IMR-90 (cell line): ENCODE measurements around the gene MPIG6B. TPM values are rescaled to one million over a fixed set of nuclear protein-coding genes. Genes with fewer than 3 reads are reported as not detected.

ENCODE experiments used
- ATAC-seq: fragments of 200-7000 bp; cut with Tn5 transposase; 2 replicates; pipeline ENCODE4 v1.9.1; 2020; ENCODE audit warnings: low read depth, mild to moderate bottlenecking, moderate library complexity
- BruUV-seq: library from RNA; stranded (reverse); fragments of 400-500 nt; replicated peaks from 2 replicates; lab custom pipeline; 2021; lab: Mats Ljungman, UMichigan
- CTCF ChIA-PET: fragments of 300-600 bp; formaldehyde crosslinking; extraction: SDS; loops from one replicate; lab custom pipeline; 2021; ENCODE audit warnings: antibody characterized with exemption; lab: Yijun Ruan, JAX
- POLR2A ChIA-PET: fragments of 300-600 bp; sonication (Branson Sonifier 250); formaldehyde crosslinking; loops from one replicate; lab custom pipeline; 2022; ENCODE audit warnings: antibody characterized with exemption; ENCODE audit not compliant: unreplicated experiment; lab: Charles Lee
- DNase-seq: peaks from one replicate; pipeline ENCODE4 v3.0.0; 2013
- H2AFZ ChIP-seq: replicated peaks from 2 replicates; pipeline ENCODE3; 2013; ENCODE audit warnings: low read length, mild to moderate bottlenecking; ENCODE audit not compliant: poor library complexity
- H2AK5ac ChIP-seq: 2 replicates; pipeline ENCODE4 v1.6.1; 2013; ENCODE audit warnings: low read depth, low read length, inconsistent platforms
- H2AK9ac ChIP-seq: replicated peaks from 2 replicates; pipeline ENCODE3; 2013; ENCODE audit warnings: mild to moderate bottlenecking, low read depth, low read length, moderate library complexity; ENCODE audit not compliant: poor library complexity
- H2BK120ac ChIP-seq: 2 replicates; pipeline ENCODE4 v1.6.1; 2013; ENCODE audit warnings: low read depth, low read length, inconsistent platforms
- H2BK15ac ChIP-seq: 3 replicates; pipeline ENCODE4 v1.6.1; 2013; ENCODE audit warnings: low read depth, low read length, inconsistent platforms
- H2BK20ac ChIP-seq: 2 replicates; pipeline ENCODE4 v1.6.1; 2013; ENCODE audit warnings: low read depth, mild to moderate bottlenecking, inconsistent platforms, low read length, moderate library complexity
- H2BK5ac ChIP-seq: 2 replicates; pipeline ENCODE4 v1.6.1; 2013; ENCODE audit warnings: mild to moderate bottlenecking, low read depth, low read length, inconsistent platforms; ENCODE audit not compliant: poor library complexity, severe bottlenecking
- H3K14ac ChIP-seq: replicated peaks from 2 replicates; pipeline ENCODE4 v1.6.1; 2013; ENCODE audit warnings: low read depth, low read length, inconsistent platforms
- H3K18ac ChIP-seq: 2 replicates; pipeline ENCODE4 v1.6.1; 2013; ENCODE audit warnings: low read depth, low read length, control low read depth
- H3K23ac ChIP-seq: 2 replicates; pipeline ENCODE4 v1.6.1; 2013; ENCODE audit warnings: low read depth, low read length, inconsistent platforms
- H3K27ac ChIP-seq: 2 replicates; pipeline ENCODE4 v1.5.1; 2013; ENCODE audit warnings: mild to moderate bottlenecking, control low read depth, low read length; ENCODE audit not compliant: insufficient read depth
- H3K27me3 ChIP-seq: 2 replicates; pipeline ENCODE4 v1.6.1; 2013; ENCODE audit warnings: low read length; ENCODE audit not compliant: control insufficient read depth, insufficient read depth
- H3K36me3 ChIP-seq: 2 replicates; pipeline ENCODE4 v1.6.1; 2013; ENCODE audit warnings: low read length, mixed read lengths; ENCODE audit not compliant: control insufficient read depth, insufficient read depth
- H3K4ac ChIP-seq: 2 replicates; pipeline ENCODE4 v1.6.1; 2013; ENCODE audit warnings: low read depth, low read length, inconsistent platforms
- H3K4me1 ChIP-seq: 2 replicates; pipeline ENCODE4 v1.6.1; 2013; ENCODE audit warnings: low read length, mixed read lengths; ENCODE audit not compliant: control insufficient read depth, insufficient read depth
- H3K4me2 ChIP-seq: 2 replicates; pipeline ENCODE4 v1.6.1; 2013; ENCODE audit warnings: low read depth, mild to moderate bottlenecking, control low read depth, low read length, moderate library complexity
- H3K4me3 ChIP-seq: 2 replicates; pipeline ENCODE4 v1.5.1; 2013; ENCODE audit warnings: low read depth, mild to moderate bottlenecking, control low read depth, low read length, moderate library complexity; ENCODE audit not compliant: insufficient read depth
- H3K56ac ChIP-seq: 2 replicates; pipeline ENCODE4 v1.6.1; 2013; ENCODE audit warnings: low read length, inconsistent platforms; ENCODE audit not compliant: insufficient read depth; ENCODE audit errors: extremely low read depth
- H3K79me1 ChIP-seq, 2 experiments: 2 replicates each; pipeline ENCODE4 v1.6.1; 2013; ENCODE audit warnings: low read length in 2 of 2, inconsistent platforms in 1 of 2, low read depth in 1 of 2
- H3K9ac ChIP-seq: 2 replicates; pipeline ENCODE4 v1.6.1; 2013; ENCODE audit warnings: low read depth, low read length, control low read depth
- H3K9me1 ChIP-seq: 2 replicates; pipeline ENCODE4 v1.6.1; 2013; ENCODE audit warnings: low read length, inconsistent platforms; ENCODE audit not compliant: insufficient read depth
- H3K9me3 ChIP-seq: 2 replicates; pipeline ENCODE4 v1.6.1; 2013; ENCODE audit warnings: low read length; ENCODE audit not compliant: control insufficient read depth, insufficient read depth
- H4K20me1 ChIP-seq: 2 replicates; pipeline ENCODE4 v1.6.1; 2013; ENCODE audit warnings: low read length, inconsistent platforms; ENCODE audit not compliant: insufficient read depth
- H4K5ac ChIP-seq: 2 replicates; pipeline ENCODE4 v1.6.1; 2013; ENCODE audit warnings: mild to moderate bottlenecking, low read depth, low read length, control low read depth
- H4K8ac ChIP-seq, 2 experiments: 2 replicates each; pipeline ENCODE4 v1.6.1; 2013; ENCODE audit warnings: low read depth in 2 of 2, low read length in 2 of 2, control low read depth in 1 of 2, inconsistent platforms in 1 of 2
- H4K91ac ChIP-seq: 2 replicates; pipeline ENCODE4 v1.6.1; 2013; ENCODE audit warnings: low read depth, low read length, inconsistent platforms; ENCODE audit not compliant: insufficient read depth
- BHLHE40 ChIP-seq: fragments of 150-350 bp; IDR thresholded peaks from 2 replicates; pipeline ENCODE4 v1.6.1; 2016; ENCODE audit warnings: mild to moderate bottlenecking, low read depth, low read length
- CEBPB ChIP-seq: IDR thresholded peaks from 2 replicates; pipeline ENCODE4 v1.6.1; 2012; ENCODE audit warnings: low read depth, low read length, improper control_type of control experiment
- CHD1 ChIP-seq: IDR thresholded peaks from 2 replicates; pipeline ENCODE4 v1.6.1; 2012; ENCODE audit warnings: low read depth, low read length, improper control_type of control experiment
- FOS ChIP-seq: fragments of 150-350 bp; IDR thresholded peaks from 2 replicates; pipeline ENCODE4 v1.6.1; 2016; ENCODE audit warnings: low read depth, low read length
- MAFK ChIP-seq: IDR thresholded peaks from 2 replicates; pipeline ENCODE4 v1.6.1; 2012; ENCODE audit warnings: low read depth, low read length, improper control_type of control experiment
- MAZ ChIP-seq: IDR thresholded peaks from 2 replicates; pipeline ENCODE4 v1.6.1; 2012; ENCODE audit warnings: low read depth, mild to moderate bottlenecking, low read length, improper control_type of control experiment, moderate library complexity, borderline replicate concordance
- MXI1 ChIP-seq: IDR thresholded peaks from 2 replicates; pipeline ENCODE4 v1.6.1; 2012; ENCODE audit warnings: low read depth, mild to moderate bottlenecking, low read length, moderate library complexity, borderline replicate concordance
- NFE2L2 ChIP-seq: fragments of 150-350 bp; IDR thresholded peaks from 2 replicates; pipeline ENCODE4 v1.6.1; 2016; ENCODE audit warnings: low read depth, mild to moderate bottlenecking, low read length
- POLR2A ChIP-seq: IDR thresholded peaks from 2 replicates; pipeline ENCODE4 v1.6.1; 2012; ENCODE audit warnings: mild to moderate bottlenecking, low read depth, low read length
- RAD21 ChIP-seq: IDR thresholded peaks from 2 replicates; pipeline ENCODE4 v1.6.1; 2012; ENCODE audit warnings: low read length, improper control_type of control experiment
- RCOR1 ChIP-seq: IDR thresholded peaks from 2 replicates; pipeline ENCODE4 v1.6.1; 2012; ENCODE audit warnings: mild to moderate bottlenecking, low read length, improper control_type of control experiment; ENCODE audit not compliant: insufficient replicate concordance
- RFX5 ChIP-seq: IDR thresholded peaks from 2 replicates; pipeline ENCODE4 v1.8.0; 2012; ENCODE audit warnings: low read depth, mild to moderate bottlenecking, low read length, moderate library complexity
- SMC3 ChIP-seq: fragments of 150-350 bp; IDR thresholded peaks from 2 replicates; pipeline ENCODE4 v1.6.1; 2016; ENCODE audit warnings: low read depth, mild to moderate bottlenecking, antibody characterized with exemption, low read length, moderate library complexity
- WGBS, 2 experiments: methylation state at CpG; one replicate each; pipeline versions ENCODE4 v1.1.5 to v1.1.7; 2013; ENCODE audit warnings: missing lambda C conversion rate in 2 of 2; ENCODE audit not compliant: insufficient read length in 1 of 2; ENCODE audit errors: extremely low coverage in 2 of 2; 5-methylcytosine and 5-hydroxymethylcytosine counted together
- dilution Hi-C: fragments of 300-500 bp; cut with HindIII; formaldehyde crosslinking; loops from one replicate; pipeline ENCODE4 v1.14.3; 2018; ENCODE audit warnings: low sequenced_read_pairs; ENCODE audit not compliant: unreplicated experiment
- in situ Hi-C: fragments of 300-500 bp; cut with MboI; formaldehyde crosslinking; loops from 3 replicates; pipeline ENCODE4 v1.14.3; 2019; ENCODE audit warnings: low sequenced_read_pairs, inconsistent platforms, mixed read lengths
- intact Hi-C: fragments of 100-400 bp; cut with micrococcal nuclease; formaldehyde crosslinking; loops from 2 replicates; pipeline ENCODE4 v1.10.0; 2022
- polyA plus RNA-seq, 3 experiments: library from polyadenylated mRNA; depleted of rRNA; stranded (reverse); fragments of >200 nt; gene quantifications; 2 replicates each; pipeline ENCODE4 v1.2.3, GENCODE V29; 2012; ENCODE audit warnings: low replicate concordance in 1 of 3
- total RNA-seq: library from RNA; depleted of rRNA; stranded (reverse); fragments of >200 nt; gene quantifications from 2 replicates; pipeline ENCODE4 v1.2.3, GENCODE V29; 2012
- TF ChIP-seq, protein P1 (sequence below): conservative IDR thresholded peaks from 2 replicates; pipeline ENCODE4 v1.5.1; 2012; ENCODE audit warnings: mild to moderate bottlenecking, low read depth, low read length, improper control_type of control experiment
- TF ChIP-seq, protein P2 (sequence below): fragments of 150-350 bp; IDR thresholded peaks from 2 replicates; pipeline ENCODE4 v1.6.1; 2017; ENCODE audit warnings: mild to moderate bottlenecking, antibody characterized with exemption, low read length, low read depth
- TF ChIP-seq, protein P3 (sequence below): fragments of 150-350 bp; IDR thresholded peaks from 2 replicates; pipeline ENCODE4 v1.6.1; 2016; ENCODE audit warnings: low read depth, mild to moderate bottlenecking, low read length, moderate library complexity, borderline replicate concordance

The MPIG6B gene
- total and polyA plus RNA-seq, 2 of the 4 experiments (the other 2 are of a cell fraction), result not detected

DNA sequence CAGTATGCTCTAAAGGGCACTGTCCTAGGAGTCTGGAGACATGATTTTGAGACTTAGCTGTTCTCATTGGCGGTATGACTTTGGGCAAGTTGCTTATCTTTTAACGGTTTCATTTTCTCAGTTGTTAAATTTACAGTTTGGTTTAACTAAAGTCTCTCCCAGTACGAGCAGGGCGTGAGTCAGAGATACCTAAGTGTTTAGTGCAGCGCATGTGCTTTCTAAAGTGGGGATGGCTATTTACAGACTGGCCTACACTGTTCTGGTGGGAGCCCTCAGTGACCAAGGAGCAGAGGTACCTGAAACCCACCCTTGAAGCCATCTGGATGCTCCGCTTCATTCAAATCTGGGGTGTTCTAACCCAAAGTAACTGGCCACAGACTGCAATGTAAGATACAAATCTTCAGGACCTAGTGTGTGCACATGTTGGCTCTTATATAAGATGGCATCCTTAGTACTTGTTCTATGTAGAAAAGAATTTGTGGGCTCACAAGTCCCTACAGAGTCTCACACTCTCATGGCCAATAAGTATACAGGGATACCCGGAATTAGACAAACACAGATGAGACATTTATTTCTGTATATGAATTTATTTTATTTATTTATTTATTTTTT lies 27.3 kb downstream of the MPIG6B start:
- peak; percentile 66 for DNase-seq
- no peak overlapping the region for H3K4me3 ChIP-seq
- H3K4me1 ChIP-seq, result peaks cover 5% of the 10 kb centered on the region
- no peak overlapping the region for H3K27ac ChIP-seq
- no peak overlapping the region for H2BK15ac ChIP-seq
- no peak overlapping the region for H2AFZ ChIP-seq
- no peak overlapping the region for H4K8ac ChIP-seq
- no peaks in the 10 kb centered on the region for H3K27me3 ChIP-seq
- H2AK9ac ChIP-seq, result no peak overlapping the region
- in situ Hi-C loops (no loop called here), intact Hi-C loops (no loop called here), dilution Hi-C loops (no loop called here)
- H4K91ac ChIP-seq, result no peak overlapping the region
- no peak overlapping the region for H3K4ac ChIP-seq
- H3K9me1 ChIP-seq, result peaks cover 6% of the 10 kb centered on the region
- no peak overlapping the region for H3K4me2 ChIP-seq
- H3K36me3 ChIP-seq, result no peaks in the 10 kb centered on the region; the same call in 1 of the 2 replicates
- H3K23ac ChIP-seq, result no peak overlapping the region
- no peak overlapping the region for H2BK5ac ChIP-seq
- H3K14ac ChIP-seq, result no peak overlapping the region
- H2BK120ac ChIP-seq, result no peak overlapping the region
- H3K9me3 ChIP-seq, result no peaks in the 10 kb centered on the region
- 0 out of 4 replicates have a peak, but pooled peaks cover 0 to 12% of the 10 kb centered on the region in 2 experiments for H3K79me1 ChIP-seq
- no TSS peak for BruUV-seq
- no peak overlapping the region for H3K9ac ChIP-seq
- no peak for TF ChIP-seq MAFK
- no peak for TF ChIP-seq RCOR1
- no peak for TF ChIP-seq SMC3
- no peak for TF ChIP-seq BHLHE40
- TF ChIP-seq CHD1, result no peak
- TF ChIP-seq FOS, result no peak
- TF ChIP-seq, protein P1, sequence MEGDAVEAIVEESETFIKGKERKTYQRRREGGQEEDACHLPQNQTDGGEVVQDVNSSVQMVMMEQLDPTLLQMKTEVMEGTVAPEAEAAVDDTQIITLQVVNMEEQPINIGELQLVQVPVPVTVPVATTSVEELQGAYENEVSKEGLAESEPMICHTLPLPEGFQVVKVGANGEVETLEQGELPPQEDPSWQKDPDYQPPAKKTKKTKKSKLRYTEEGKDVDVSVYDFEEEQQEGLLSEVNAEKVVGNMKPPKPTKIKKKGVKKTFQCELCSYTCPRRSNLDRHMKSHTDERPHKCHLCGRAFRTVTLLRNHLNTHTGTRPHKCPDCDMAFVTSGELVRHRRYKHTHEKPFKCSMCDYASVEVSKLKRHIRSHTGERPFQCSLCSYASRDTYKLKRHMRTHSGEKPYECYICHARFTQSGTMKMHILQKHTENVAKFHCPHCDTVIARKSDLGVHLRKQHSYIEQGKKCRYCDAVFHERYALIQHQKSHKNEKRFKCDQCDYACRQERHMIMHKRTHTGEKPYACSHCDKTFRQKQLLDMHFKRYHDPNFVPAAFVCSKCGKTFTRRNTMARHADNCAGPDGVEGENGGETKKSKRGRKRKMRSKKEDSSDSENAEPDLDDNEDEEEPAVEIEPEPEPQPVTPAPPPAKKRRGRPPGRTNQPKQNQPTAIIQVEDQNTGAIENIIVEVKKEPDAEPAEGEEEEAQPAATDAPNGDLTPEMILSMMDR, result no peak
- TF ChIP-seq CEBPB, result no peak
- TF ChIP-seq MAZ, result no peak
- TF ChIP-seq, protein P2, sequence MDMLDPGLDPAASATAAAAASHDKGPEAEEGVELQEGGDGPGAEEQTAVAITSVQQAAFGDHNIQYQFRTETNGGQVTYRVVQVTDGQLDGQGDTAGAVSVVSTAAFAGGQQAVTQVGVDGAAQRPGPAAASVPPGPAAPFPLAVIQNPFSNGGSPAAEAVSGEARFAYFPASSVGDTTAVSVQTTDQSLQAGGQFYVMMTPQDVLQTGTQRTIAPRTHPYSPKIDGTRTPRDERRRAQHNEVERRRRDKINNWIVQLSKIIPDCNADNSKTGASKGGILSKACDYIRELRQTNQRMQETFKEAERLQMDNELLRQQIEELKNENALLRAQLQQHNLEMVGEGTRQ, result no peak
- TF ChIP-seq RAD21, result no peak
- TF ChIP-seq, protein P3, sequence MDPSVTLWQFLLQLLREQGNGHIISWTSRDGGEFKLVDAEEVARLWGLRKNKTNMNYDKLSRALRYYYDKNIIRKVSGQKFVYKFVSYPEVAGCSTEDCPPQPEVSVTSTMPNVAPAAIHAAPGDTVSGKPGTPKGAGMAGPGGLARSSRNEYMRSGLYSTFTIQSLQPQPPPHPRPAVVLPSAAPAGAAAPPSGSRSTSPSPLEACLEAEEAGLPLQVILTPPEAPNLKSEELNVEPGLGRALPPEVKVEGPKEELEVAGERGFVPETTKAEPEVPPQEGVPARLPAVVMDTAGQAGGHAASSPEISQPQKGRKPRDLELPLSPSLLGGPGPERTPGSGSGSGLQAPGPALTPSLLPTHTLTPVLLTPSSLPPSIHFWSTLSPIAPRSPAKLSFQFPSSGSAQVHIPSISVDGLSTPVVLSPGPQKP, result no peak
- TF ChIP-seq POLR2A, result no peak
- TF ChIP-seq RFX5, result no peak
- TF ChIP-seq MXI1, result no peak
- no peak for TF ChIP-seq NFE2L2
- ATAC-seq, result no peak
- CTCF ChIA-PET, result interaction anchor here (0.6 to 1.3 kb wide), 2 partner anchors 19 to 20 kb away, joined by 3 read pairs; no protein-coding TSS in a partner anchor
- H4K20me1 ChIP-seq, result peaks cover 3% of the 10 kb centered on the region; the same call in 1 of the 2 replicates
- 60% methylated on average over 4 of the region's 7 CpGs; no CpG with 5 or more reads in 1 of the 2 experiments for WGBS, 2 experiments
- no peak overlapping the region for H2BK20ac ChIP-seq
- POLR2A ChIA-PET, result no interaction called here
- no peak overlapping the region for H3K18ac ChIP-seq
- H2AK5ac ChIP-seq, result no peak overlapping the region
- H3K56ac ChIP-seq, result no peak overlapping the region
- H4K5ac ChIP-seq, result no peak overlapping the region
